ENCODE measurements around the gene FGFR2.

FGFR2 gene

DNA sequence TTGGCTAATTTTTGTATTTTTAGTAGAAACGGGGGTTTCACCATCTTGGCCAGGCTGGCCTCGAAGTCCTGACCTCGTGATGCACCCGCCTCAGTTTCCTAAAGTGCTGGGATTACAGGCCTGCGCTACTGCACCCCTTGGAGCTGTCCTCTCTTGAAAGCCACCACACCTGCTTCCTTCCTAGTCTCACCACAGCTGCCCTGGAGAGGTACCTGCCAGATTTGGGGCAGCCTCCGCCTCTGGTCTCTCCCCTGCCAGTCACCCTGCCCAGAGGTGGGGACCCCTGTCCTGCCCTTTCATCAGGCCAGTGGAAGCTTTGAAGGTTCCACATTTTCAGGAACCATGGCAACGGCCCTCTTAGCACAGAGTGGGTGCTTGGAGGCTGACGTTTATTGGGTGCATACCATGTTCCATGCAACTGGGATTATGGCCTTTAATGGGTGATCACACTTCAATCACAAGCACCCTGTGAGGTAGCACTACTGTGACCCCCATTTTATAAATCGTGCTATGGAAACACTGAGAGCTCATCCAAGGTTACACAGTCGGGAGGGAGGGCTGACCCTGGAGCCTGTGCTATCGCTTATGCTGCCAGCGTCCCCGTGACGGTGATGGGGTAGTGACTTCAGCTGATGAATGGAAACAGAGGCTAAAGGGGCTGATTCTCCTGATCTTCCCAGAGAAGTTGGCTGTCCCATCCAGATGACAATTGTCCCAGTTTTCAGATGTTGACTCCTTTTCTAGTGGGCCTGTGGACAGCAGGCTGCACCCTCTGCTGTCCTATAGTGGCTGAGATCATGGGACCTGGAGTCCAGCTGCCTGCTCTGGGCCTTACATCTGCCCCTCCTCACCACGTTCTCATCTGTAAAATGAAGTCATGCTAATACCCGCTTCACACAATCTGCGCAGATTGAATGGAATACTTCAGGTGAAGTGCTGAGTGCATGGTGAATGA, 11.5 kb upstream of the FGFR2 start:
- DNase-seq, result no peak

GRCh38 chr10:121608469-121609190, 10.4 kb upstream of the FGFR2 start:
- DNase-seq, result peak; percentile 55

GRCh38 chr10:121607310-121608055, 9.2 kb upstream of the FGFR2 start:
- DNase-seq, result no peak

- DNase-seq, result no peak
Measured at GRCh38 chr10:121605708-121606107, 7.5 kb upstream of the FGFR2 start.

DNA sequence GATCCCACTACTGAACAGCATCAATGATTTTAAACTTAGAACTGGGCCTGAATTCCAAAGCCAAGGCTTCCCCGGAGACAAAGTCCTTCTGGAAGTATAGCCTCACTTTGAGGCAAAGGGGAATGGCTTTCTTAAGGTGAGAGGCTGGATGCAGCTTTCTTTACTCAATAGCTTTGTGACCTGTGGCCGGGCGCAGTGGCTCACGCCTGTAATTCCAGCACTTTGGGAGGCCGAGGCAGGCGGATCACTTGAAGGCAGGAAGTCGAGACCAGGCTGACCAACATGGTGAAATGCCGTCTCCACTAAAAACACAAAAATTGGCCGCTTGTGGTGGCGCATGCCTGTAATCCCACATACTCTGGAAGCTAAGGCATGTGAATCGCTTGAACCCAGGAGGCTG, 3.2 kb upstream of the FGFR2 start:
- no peak for DNase-seq

DNA sequence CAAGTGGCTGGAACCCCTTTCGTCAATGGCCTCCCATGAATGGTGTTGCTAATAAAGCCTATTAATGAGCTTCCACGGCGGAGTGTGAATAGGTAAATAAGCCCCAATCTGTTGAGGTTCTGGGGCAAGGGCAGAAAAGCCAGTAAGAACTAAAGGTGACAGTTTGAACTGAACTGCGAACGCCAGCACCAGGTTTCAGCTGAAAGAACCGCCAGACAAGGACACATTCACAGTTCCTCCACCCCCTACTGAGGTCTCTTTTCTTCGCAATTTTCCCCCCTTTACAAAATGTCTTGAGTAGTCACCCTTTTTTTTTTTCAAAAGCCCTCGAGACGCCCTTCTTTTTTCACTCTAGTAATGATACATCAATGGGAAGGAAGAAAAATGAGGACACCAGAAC, 2.4 kb upstream of the FGFR2 start:
- no peak for DNase-seq

DNA sequence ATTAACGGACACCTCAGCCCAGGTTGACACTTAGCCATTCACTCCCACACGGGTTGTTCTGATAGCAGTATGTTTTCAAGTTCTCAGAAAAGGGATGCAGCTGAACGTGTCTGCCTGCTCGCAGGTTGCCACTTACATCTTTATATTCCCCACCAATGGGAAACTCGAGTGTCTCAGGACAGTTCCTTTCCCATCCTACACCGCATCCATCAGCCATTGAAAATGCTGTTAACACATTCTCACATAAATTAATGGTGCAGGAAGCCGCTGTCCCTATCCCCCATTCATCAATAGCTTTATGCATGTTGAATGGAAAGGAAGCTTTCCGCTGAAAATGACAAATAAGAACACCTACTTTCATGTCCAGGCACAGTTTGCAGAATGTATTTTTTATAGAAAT, 1.7 kb upstream of the FGFR2 start:
- no peak for DNase-seq

DNA sequence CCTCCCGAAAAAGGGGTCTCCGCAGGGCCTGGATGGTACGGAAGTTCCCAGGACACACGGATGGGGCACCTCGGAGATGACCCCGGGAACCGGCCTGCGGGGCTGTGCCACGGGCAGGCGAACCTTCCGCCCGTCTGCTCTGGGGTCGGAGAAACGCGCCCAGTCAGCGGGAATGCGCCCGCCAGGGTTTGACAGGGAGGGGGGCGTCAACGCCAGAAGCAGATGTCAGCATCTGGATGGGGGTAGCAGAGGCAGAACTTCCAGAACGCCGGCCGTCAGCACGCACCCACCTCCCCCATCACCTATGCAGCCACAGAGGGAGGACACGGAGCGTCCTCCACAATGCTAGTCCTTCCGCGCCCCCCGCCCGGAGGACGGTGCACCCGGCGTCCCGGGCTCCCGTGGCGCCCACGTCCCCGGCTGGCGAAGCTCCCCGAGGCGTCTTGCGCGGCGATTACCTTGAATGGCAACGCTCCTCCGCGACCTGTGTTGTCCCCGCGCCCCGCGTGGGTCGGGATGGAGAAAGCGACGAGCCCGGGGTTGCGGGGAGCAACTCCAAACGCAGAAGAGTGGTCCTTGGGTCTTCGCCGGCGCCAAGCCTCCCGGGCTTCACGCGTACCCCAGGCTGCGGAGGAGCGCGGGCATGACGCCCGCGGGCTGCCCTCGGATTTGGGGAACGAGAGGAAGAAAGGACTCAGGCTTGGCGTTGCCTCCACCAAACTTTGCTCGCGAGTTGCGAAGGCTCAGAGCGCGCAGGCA, 561 bp downstream of the FGFR2 start:
- no peak for DNase-seq

DNA sequence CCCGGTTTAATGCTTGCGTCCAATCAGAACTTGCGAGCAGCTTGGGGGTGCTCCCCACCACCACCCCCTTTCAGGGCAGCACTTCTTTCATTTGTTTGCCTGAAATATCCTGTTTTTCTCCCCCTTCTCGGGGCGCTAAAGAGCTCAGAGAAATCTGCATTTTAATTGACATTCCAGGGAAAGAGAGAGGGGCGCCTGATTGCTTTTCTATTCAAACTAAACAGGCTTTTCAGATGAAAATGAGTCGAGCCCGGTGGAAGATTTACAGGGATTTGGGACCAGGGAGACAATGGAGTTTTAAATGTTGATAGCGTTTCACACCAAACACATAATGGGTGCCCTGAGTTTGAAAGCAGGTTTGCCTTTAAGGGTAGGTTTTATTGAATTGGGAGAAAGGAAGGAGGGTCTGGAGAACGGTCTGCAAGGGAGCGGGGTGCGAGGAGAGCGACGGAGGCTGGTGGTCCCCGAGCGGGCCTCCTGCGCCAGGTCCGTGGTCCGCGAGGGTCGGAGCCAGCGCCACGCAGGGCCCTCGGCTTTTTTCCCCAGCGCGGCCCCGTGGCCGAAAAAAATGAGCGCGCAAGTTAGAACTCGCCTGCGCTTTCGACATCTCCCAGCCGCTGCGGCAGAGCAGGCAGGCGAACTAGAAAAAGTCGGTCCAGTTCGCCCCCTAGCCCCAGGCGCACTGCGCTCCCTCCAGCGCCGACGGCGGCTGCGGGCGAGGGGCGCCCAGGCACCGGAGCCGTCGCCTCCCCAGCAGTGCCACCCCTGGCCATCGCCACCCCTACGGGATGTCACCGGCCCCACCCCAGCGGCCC, 1.3 kb downstream of the FGFR2 start:
- DNase-seq, result peak; percentile 75

GRCh38 chr10:121595806-121596688, 2.2 kb downstream of the FGFR2 start:
- DNase-seq, result no peak

DNA sequence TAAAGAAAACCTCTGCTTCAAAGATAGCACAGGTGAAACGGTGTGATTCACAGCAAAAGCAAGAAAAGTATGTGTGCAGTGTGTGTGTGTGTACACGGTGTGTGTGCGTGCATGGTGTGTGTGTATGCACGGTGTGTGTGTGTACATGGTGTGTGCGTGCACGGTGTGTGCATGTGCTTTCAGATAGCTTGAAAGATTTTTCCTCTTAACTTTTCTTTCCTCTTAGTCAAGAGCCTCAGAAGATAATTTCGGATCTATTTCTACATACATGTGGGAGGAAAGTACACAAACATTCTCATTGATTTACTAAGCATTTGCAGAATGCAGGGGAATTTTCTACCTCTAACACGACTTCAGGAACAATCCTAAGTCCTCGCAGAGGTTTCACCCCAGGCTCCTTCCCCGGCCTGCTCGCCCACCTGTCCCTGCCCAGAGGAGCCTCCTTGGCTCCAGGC, 2.9 kb downstream of the FGFR2 start:
- DNase-seq, result no peak

GRCh38 chr10:121594623-121595350, 3.5 kb downstream of the FGFR2 start:
- DNase-seq, result no peak

GRCh38 chr10:121594076-121594475, 4.2 kb downstream of the FGFR2 start:
- no peak for DNase-seq

DNA sequence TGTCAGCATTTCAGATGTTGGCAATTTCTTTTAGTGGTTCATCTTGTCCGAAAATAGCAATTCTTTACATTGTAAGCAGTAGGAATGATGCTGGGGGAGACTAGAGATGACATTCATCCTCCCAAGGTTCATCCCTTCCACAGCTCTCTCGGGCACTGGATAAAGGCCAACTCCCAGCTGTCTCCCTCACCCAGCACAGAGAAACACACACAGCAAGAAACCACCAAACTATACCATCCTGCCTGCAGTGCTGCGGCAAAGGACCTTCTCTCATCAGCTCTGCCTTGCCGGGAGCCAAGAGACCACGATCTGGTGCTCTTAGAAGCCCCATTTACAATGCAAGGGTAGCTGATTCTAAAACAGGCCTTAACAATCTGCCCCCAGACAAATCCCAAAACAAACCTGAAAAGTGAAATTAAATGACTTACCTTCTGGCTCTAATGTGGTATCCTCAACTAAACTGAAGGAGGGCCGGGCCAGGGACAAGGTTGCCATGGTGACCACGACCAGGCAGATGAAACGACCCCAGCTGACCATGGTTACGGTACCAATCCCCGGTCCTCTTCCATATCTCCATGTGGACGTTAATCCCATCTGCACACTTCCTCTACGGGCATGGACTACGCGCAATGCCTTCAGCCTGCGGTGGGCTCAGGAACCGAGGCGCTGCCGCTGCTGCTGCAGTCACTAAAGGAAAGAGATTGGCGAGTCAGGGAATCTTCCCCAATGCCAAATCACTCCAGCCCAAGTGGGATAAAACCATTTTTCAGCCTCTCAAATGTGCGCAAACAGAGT, 4.8 kb downstream of the FGFR2 start:
- no peak for DNase-seq

DNA sequence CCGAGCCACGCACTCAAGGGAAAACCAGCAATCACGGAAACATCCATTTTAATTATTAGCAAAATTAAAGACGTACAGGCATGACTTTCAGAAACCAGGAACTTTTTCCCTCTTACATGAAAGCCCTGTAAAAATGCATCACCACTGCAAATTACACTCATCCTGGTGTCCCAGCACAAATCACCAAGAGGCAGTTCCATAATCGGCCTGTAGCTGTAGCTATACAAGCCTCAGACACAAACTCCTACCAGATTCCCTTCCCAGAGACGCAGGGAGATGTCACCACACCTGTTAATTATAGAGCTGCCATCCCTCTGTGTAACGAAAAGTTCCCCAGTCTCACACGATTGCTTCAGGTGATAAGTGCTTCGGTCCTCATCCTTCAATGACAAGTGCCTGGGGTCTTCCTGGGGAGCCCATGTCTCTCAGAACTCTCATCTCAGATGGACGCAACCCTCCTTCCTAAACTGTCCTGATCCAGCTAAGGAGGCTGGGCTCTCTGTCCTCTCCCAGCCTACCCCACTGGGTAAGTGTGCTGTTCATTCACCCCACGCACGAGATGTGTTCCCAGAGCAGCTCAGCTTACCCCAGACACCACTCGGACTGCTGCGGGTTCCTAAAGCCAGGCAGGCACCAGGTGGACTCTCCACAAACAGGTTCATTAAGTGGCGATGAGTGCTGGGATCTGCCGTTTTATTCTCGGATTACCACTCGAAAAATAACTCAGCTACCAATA, 5.9 kb downstream of the FGFR2 start:
- DNase-seq, result no peak

GRCh38 chr10:121591186-121591585, 7.1 kb downstream of the FGFR2 start:
- DNase-seq, result no peak

DNA sequence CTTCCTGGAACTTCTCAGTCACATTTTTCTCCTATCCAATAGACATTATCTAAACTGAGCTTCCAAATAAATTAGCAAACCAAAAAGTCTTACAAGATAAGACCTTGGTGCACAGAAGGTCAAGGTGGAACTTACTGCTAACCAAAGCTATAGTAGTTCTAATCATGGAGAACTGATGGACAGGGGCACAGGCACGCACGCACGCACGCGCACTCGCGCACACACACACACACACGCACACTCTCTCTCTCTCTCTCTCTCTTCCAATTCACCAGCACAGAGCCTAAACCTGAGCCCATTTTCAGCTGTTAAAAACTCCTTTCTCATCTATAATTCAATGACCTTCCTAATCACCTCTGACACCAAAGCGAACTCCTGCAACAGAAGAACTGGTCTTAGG, 7.5 kb downstream of the FGFR2 start:
- no peak for DNase-seq

DNA sequence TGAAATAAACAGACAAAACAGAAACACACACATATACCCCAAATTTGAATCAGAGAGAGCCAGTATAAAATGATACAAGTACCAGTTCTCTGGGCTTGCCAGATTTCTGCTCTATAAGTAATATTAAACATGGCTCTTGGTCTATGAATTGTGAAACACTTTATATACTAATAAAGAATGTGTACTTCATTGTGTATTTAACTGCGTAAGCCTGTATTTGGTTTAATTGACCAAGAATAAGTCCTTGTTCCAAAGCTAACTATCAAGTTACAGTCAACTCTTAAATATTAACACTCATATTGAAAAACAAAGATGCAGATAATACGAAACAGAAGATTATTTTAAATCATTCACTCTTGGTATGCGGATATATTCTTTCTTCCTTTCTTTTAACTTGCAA, 8.7 kb downstream of the FGFR2 start:
- DNase-seq, result no peak

Data from femur (tissue), 1 donor.